Smooth muscle cell (in vitro differentiated cells): ENCODE results near the gene HDAC4. TPM values are rescaled to one million over a fixed set of nuclear protein-coding genes. Genes with fewer than 3 reads are reported as not detected.

Experiments used
- DNase-seq: peaks from one replicate; lab custom pipeline; 2025; ENCODE audit not compliant: unreplicated experiment; lab: John Stamatoyannopoulos, UW
- H2AFZ ChIP-seq: fragments of 200-600 bp; sonication (generic); 2 replicates; pipeline ENCODE4 v1.6.0; 2016; ENCODE audit warnings: antibody characterized with exemption, low read depth, mild to moderate bottlenecking
- H3F3A ChIP-seq: fragments of 200-600 bp; sonication (generic); 2 replicates; pipeline ENCODE4 v1.6.0; 2017; ENCODE audit warnings: antibody characterized with exemption, low read depth
- H3K27ac ChIP-seq: fragments of 200-600 bp; sonication (generic); 2 replicates; pipeline ENCODE4 v1.5.1; 2016; ENCODE audit warnings: low read depth, mild to moderate bottlenecking
- H3K27me3 ChIP-seq: fragments of 200-600 bp; sonication (generic); 2 replicates; pipeline ENCODE4 v1.6.1; 2016; ENCODE audit warnings: low read depth, mild to moderate bottlenecking
- H3K36me3 ChIP-seq: fragments of 200-600 bp; sonication (generic); 2 replicates; pipeline ENCODE4 v1.5.1; 2016; ENCODE audit warnings: low read depth
- H3K4me1 ChIP-seq: fragments of 200-600 bp; sonication (generic); 2 replicates; pipeline ENCODE4 v1.5.1; 2016; ENCODE audit warnings: low read depth
- H3K4me2 ChIP-seq: fragments of 200-600 bp; sonication (generic); 2 replicates; pipeline ENCODE4 v1.6.0; 2016; ENCODE audit warnings: mild to moderate bottlenecking
- H3K4me3 ChIP-seq: fragments of 200-600 bp; sonication (generic); 2 replicates; pipeline ENCODE4 v1.5.1; 2016; ENCODE audit warnings: mild to moderate bottlenecking
- H3K79me2 ChIP-seq: fragments of 200-600 bp; sonication (generic); 2 replicates; pipeline ENCODE4 v1.6.0; 2016; ENCODE audit warnings: low read depth, mild to moderate bottlenecking
- H3K9ac ChIP-seq: fragments of 200-600 bp; sonication (generic); 2 replicates; pipeline ENCODE4 v1.6.0; 2016; ENCODE audit warnings: low read depth
- H3K9me3 ChIP-seq: fragments of 200-600 bp; sonication (generic); replicated peaks from 2 replicates; pipeline ENCODE4 v1.5.1; 2016; ENCODE audit warnings: low read depth
- H4K20me1 ChIP-seq: fragments of 200-600 bp; sonication (generic); 2 replicates; pipeline ENCODE4 v1.6.0; 2016; ENCODE audit warnings: low read depth
- CTCF ChIP-seq: fragments of 200-600 bp; sonication (generic); IDR thresholded peaks from 2 replicates; pipeline ENCODE4 v1.5.1; 2017; ENCODE audit warnings: borderline replicate concordance, mild to moderate bottlenecking, antibody characterized with exemption; ENCODE audit not compliant: insufficient read depth, poor library complexity, severe bottlenecking
- WGBS: methylation state at CpG from one replicate; pipeline ENCODE4 v1.1.7; 2016; ENCODE audit warnings: low lambda C conversion rate; 5-methylcytosine and 5-hydroxymethylcytosine counted together
- polyA plus RNA-seq: library from polyadenylated mRNA; unstranded; fragments of >200 nt; fragmentation: Nextera tagmentation; extraction: Ambion mirVana; gene quantifications from 2 replicates; pipeline ENCODE4 v1.2.1, GENCODE V29; 2016
- total RNA-seq: library from RNA; depleted of rRNA; stranded (reverse); fragments of >200 nt; gene quantifications from 2 replicates; pipeline ENCODE4 v1.2.3, GENCODE V29; 2014

The HDAC4 gene
- total and polyA plus RNA-seq, 2 experiments from 2014 or later: 6.2 to 35.7 TPM

DNA sequence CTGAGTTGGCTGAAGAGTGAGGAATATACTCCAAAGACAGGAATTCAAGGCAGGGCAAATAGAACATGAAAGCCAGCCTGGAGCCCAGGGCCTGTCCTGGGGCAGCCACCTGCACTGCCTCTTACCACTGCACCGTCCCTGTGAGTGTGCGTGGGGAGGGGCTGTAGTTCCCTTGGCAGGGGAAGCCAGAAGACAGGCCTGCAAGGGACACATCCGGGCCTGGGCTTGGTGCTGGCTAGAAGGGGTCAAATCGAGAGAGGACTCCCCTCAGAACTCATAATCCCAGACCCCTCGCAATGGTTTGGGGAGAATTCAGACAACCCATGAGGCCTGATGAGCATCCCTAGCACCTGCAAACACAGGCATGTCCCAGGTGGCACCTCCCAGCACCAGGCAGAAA is 87.0 kb downstream of the HDAC4 start:
- no peaks in the 10 kb centered on the region for H3F3A ChIP-seq
- H3K9me3 ChIP-seq: no peaks in the 10 kb centered on the region
- no peak for DNase-seq
- peaks cover 42% of the 10 kb centered on the region for H3K79me2 ChIP-seq
- H3K4me1 ChIP-seq: peaks cover 20% of the 10 kb centered on the region
- H3K36me3 ChIP-seq: no peaks in the 10 kb centered on the region
- H3K9ac ChIP-seq: no peak overlapping the region
- peaks cover 50% of the 10 kb centered on the region for H4K20me1 ChIP-seq
- H3K27me3 ChIP-seq: no peaks in the 10 kb centered on the region
- H3K27ac ChIP-seq: no peak overlapping the region
- no peak overlapping the region for H3K4me3 ChIP-seq
- H3K4me2 ChIP-seq: no peak overlapping the region
- TF ChIP-seq CTCF: no peak
- H2AFZ ChIP-seq: no peak overlapping the region
- WGBS: 91% methylated on average over 5 of the region's 5 CpGs

GRCh38 chr2:239312741-239313667 is 87.8 kb downstream of the HDAC4 start:
- H3K79me2 ChIP-seq: peaks cover 39% of the 10 kb centered on the region
- H3K4me2 ChIP-seq: no peak overlapping the region
- peaks cover 16% of the 10 kb centered on the region for H3K4me1 ChIP-seq
- peaks cover 57% of the 10 kb centered on the region for H4K20me1 ChIP-seq
- no peak for DNase-seq
- no peak for TF ChIP-seq CTCF
- H3K9me3 ChIP-seq: no peaks in the 10 kb centered on the region
- H3K27me3 ChIP-seq: no peaks in the 10 kb centered on the region
- H3F3A ChIP-seq: no peaks in the 10 kb centered on the region
- no peak overlapping the region for H2AFZ ChIP-seq
- WGBS: 84% methylated on average over 33 of the region's 33 CpGs
- no peak overlapping the region for H3K9ac ChIP-seq
- no peak overlapping the region for H3K4me3 ChIP-seq
- H3K36me3 ChIP-seq: no peaks in the 10 kb centered on the region
- no peak overlapping the region for H3K27ac ChIP-seq

GRCh38 chr2:239312081-239312511 is 88.7 kb downstream of the HDAC4 start:
- Histone ChIP-seq H3K9ac (no peak overlapping the region), H3K27ac (no peak overlapping the region), H3K36me3 (no peaks in the 10 kb centered on the region), H3K4me2 (no peak overlapping the region), H4K20me1 (peaks cover 65% of the 10 kb centered on the region), H2AFZ (no peak overlapping the region), H3K27me3 (no peaks in the 10 kb centered on the region), H3F3A (no peaks in the 10 kb centered on the region), H3K79me2 (peaks cover 43% of the 10 kb centered on the region), H3K4me3 (no peak overlapping the region), H3K9me3 (no peaks in the 10 kb centered on the region), H3K4me1 (peaks cover 8% of the 10 kb centered on the region)
- 97% methylated on average over 10 of the region's 10 CpGs for WGBS
- no peak for TF ChIP-seq CTCF
- DNase-seq: no peak
